COLO668 (cell line): ENCODE data around the gene TF.
"Not testable (repeated sequence)": the region's sequence is repeated elsewhere in the genome, so short reads cannot be mapped to it uniquely, and the experiment has no call there.

Experiments used
- DNase-seq: peaks from one replicate; lab custom pipeline; 2025; ENCODE audit not compliant: unreplicated experiment; lab: John Stamatoyannopoulos, UW

TF gene

DNA sequence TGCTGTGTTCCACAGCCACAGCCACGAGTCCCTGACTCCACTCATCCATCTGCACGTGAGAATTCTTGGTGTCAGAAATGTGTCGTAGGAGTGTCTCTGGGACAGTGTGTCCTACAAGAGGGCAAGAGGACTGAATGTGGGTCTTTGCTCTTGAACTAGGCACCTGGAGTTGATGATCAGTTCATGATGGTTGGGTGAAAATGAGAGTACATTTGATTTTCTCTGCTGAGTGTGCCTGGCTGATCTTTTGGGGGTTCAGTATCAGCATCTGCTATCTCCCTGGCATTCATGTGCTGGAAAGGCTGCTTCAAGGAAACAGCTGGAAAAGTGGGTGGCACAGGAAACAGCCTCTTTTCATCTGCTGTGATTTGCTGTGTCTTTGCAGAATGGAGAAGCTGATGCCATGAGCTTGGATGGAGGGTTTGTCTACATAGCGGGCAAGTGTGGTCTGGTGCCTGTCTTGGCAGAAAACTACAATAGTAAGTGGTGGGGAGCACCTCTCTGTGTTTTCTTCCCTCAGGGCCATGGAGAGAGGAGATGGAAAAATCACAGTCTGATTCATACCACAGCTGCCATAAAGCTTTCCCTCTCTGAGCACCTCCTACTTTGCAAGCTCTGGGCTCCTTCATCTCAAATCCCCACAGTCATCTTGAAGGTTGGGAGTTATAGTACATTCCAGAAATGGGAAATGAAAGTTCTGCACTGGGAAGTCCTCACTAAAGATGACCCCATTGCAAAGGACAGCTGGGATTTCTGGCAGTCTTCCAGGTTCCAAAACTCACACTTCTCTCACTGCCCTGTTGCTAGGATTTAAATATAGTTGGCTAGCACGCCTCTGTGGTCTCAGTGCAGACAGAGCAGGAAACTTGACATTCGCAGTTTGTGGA, 17.8 kb downstream of the TF start:
- no peak for DNase-seq

DNA sequence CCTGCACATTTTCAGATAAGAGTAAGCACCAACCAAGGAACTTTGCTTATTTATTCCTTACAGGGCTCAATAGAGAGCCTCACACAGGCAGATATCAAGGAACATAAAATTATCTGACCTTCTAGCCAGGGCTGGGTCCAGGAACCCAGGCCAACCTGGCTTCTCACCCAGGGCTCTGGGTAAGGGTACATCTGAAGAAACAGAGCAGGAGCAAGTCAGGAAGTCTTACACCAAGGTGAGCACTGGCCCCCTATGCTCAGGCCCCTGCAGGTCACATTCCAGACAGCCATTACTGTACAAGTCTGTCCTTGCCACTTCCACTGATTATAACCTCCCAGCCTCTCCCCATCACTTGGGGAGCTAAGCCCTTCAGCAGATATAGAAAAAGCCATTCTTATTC, 19.1 kb downstream of the TF start:
- DNase-seq, result no peak

DNA sequence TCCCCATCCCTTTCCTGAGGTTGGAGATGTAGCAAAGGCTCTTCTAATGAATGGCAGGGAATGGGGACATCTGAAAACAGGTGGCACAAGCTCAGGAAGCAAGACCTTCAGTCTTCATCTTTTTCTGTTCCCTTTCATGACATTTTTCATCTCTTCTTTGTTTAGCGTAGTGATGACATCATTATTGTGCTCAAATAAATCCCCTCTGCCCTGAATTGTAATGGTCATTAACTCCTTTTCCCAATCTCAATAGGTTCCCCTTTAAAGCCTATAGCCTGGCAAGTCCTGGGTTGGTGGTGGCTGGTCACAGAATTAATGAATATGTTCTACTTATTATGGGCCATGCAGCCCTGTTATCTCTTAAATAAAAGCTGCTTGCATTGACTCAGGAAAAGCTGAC, 21.4 kb downstream of the TF start:
- no peak for DNase-seq

DNA sequence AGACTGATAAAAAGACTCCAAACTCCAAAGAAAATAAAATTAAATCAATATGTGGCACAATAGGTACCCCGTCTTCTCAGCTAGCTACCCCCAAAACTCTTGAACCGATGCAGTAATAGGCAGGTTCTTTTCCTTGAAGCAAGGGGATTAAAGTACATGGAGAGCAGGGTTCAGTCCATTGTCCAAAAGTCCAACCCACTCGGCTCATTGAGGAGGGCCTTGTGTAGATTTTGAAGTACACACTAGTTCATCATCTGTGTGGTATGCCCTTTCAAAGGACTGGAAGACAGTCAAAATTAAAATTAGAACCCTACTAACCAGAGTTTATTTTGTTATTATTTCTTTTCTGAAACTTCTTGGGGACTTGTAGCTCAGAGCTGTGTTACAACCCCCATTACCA, 23.3 kb downstream of the TF start:
- no peak for DNase-seq

DNA sequence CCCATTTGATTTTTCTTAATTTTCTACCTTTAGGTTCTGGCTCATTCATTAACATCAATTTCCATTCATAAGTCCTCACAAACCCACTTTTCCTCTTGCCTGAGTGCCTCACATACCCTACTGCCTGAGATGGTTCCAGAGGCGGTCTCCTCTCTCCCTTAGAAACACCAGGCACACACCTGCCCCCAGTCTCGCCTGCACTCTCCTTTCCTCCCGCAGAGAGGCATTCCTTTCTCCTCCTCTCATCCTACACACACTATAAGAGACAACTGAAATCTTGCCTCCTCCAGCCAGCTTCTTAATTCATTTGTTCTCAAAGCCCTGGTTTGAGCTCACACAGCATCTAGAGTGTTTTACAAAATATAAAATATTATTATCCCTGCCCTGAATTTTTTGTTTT, 27.5 kb downstream of the TF start:
- DNase-seq, result no peak

DNA sequence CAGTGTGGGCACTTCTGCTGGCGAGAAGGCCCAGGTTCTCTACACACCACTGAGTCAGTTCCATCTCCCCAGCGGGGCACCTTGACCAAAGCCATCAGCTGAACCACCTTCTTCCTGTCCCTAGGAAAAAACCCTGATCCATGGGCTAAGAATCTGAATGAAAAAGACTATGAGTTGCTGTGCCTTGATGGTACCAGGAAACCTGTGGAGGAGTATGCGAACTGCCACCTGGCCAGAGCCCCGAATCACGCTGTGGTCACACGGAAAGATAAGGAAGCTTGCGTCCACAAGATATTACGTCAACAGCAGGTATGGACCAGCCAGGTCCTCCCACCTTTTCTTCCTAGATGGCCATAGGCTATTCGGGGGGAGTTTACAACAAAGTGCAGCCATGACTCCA, 29.1 kb downstream of the TF start:
- no peak for DNase-seq

DNA sequence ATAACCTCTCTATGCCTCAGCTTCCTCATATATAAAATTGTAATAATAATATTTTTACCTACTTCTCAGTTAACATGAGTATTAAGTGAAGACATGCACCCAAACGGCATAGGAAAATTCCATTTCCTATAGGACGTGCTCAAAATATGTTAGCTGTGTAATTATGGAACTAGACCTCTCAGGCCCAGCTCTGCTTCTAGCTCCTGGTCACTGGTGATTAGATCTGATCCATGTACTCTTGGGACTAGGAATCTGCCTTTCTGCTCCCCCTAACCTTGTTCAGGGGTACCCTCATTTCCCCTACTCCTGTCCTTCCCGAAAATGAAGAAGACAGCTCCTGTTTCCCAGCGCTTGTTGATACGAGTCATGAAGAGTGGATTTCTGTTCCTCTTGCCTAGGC, 29.6 kb downstream of the TF start:
- no peak for DNase-seq

DNA sequence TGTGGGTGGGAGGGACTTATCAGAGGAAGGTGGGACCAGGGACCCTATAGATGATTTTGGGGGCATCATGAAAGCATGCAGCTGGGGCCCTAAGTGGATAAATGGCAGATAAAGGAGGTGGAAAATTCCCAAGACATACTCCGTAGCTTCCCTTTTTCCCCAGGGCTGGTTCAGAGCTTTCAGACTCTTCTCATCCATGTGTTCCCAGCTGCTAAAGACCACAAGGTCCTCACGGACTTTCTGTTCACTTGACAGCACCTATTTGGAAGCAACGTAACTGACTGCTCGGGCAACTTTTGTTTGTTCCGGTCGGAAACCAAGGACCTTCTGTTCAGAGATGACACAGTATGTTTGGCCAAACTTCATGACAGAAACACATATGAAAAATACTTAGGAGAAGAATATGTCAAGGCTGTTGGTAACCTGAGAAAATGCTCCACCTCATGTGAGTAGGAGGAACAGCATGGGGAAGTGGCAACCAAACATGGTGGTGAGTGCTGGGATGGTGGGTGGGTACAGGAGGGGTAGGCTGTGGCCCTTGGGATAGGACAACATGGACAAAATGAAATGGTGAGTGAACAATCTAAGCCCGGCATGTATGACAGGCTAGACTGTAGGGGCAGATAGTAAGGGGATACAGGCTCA, 30.7 kb downstream of the TF start:
- DNase-seq, result no peak

DNA sequence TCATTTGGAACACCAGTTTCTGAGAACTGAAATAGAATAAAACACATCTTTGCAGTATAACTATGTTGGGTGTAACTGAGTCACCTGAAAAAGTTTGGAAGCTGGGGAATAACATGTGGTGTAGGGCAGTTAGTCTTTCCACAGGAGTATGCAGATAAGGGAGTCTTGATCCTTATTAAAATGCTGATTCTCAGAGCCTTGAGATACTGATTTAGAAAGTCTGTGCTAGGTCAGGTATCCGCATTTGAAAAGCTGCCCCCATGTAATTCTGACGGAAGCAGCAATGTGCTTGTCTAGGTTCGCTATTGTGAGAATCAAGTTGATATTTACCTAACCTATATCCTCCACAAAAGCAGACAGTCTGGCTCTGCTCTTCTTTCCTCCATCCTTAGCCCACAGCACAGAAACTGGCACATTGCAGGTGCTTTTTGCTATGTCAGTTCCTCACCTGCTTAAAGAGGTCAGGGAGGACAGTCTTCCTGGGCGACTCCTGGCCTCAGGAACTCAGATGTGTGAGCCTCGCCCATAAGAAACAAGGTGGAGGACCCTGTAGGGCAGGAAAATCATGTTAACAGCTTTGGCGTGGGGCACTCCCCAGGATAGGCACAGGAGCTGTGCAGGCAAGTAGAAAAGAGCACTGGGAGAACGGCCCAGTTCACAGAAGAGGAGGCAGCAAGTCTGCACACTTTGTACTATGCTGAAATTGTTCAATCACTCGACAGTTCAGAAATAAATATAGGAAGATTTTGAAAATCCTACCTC, 31.8 kb downstream of the TF start:
- DNase-seq, result no peak

DNA sequence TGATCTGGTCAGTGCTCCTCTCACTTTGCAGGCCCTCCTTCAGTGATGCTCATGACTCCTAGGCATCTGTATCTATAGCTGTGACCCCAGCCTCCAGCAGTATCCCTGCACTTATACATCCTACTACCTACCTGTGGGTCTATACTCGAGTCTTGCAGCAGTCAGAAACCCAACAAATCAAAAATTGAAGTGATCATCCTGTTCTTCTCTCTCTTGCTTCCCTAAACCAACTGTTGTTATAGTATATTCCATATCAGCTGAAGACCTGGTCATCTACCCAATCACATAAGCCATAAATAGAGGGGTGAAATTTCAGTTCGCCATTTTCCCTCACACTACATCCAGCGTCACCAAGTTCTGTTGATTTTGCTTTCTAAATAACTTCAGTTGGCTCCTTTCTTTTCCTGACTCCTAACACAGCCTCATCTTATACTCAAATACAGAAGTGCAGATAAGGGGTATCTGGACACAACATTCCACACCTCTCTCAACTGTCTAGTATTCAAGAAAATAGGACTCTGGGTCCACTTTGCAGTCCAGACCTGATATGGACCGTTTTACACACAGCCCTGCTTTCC, 33.5 kb downstream of the TF start:
- DNase-seq, result no peak

DNA sequence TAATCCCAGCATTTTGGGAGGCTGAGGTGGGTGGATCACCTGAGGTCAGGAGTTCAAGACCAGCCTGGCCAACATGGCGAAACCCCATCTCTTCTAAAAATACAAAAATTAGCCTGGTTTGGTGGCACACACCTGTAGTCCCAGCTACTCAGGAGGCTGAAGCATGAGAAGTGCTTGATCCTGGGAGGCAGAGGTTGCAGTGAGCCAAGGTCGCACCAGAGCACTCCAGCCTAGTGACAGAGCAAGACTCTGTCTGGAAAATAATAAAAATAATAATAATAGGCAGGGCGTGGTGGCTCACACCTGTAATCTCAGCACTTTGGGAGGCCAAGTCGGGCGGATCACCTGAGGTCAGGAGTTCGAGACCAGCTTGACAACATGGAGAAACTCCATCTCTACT, 34.6 kb downstream of the TF start:
- DNase-seq, result not testable (repeated sequence)

DNA sequence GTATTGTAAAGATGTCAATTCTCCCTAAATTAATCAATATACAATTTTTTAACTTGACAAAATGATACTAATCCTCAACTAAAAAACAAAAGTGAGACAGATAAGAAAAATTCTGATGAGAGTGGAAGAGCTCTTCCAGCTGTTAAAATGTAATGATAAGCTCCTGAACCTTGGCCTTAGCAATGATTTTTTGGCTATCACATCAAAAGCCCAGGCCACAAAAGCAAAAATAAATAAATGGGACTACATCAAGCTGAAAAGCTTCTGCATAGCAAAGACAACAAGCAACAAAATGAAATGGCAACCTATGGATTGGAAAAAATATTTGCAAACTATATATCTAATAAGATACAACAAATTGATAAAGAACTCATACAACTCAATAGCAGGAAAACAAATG, 35.4 kb downstream of the TF start:
- DNase-seq, result no peak

DNA sequence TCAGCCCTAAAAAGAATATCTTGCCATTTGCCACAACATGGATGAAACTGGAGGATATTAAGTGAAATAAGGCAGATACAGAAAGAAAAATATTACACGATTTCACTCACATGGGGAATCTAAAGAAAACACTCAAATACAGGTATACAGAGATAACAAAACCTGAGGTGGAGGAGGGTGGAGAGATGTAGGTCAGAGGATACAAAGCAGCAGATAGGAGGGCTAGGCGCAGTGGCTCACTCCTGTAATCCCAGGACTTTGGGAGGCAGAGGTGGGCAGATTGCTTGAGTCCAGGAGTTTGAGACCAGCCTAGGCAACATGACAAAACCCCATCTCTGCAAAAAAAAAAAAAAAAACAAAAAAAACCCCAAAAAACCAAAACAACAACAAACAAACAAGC, 36.3 kb downstream of the TF start:
- DNase-seq, result no peak

DNA sequence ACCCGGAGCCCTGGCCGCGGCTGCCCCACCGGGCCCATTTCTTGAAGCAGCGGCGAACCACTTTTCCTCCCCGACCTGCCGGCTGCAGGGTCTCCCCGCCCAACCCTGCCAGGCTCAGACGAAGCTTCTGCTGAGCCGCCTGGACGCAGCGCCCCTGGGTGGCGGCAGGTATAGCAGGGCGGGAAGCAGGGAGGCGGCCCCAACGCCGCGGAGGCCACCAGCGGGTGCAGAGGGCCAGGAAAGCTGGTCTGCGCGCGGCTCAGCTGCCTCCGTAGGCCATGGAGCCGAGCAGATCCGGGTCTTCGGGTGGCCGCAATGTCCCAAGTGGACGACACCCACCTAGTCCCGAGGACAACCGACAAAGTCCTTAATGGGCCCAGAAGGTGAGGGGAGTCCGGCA, 37.6 kb downstream of the TF start:
- DNase-seq, result no peak

DNA sequence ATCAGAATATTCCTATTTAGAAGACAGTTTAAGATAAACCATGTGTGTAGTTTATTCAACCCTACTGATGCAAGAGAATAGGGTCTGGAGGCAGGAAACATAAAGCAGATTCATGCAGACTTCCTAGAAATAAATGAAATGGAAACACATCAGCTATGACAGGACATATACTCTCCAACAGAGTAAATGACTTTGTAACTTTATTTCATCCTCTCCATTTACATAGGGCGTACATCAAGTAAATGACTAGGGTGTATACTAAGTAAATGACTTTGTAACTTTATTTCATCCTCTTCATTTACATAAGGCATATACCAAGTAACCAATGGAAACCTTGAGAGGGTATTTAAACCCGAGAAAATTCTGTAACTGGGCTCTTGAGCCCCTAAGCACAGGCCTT, 41.8 kb downstream of the TF start:
- no peak for DNase-seq

DNA sequence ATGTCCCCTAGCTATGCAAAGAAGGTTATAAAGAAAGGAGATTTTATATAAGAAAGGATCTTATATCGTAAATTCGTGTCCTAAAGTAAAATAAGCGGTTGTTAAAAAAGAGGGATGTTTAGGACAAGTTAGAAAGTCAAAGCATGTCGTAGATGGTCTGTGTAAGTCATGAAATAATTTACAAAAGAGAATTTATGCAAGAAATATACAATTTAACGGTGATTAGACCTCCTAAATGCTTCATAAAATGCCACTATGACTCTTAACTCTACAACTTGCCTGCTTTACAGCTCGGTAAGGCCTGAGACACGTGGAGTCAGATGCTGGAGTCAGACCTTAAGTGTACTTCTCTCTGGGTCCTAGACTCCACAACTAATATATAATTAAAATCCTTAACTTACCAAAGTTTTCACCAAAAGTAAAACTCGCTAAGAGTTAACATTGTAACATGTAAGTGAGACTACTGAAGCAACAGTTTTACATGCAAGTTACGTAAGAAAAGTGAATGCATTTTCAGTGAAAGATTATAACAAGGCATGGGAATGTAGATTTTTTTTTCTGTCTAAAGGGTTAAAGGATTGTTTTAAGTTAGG, 46.1 kb downstream of the TF start:
- DNase-seq, result no peak

DNA sequence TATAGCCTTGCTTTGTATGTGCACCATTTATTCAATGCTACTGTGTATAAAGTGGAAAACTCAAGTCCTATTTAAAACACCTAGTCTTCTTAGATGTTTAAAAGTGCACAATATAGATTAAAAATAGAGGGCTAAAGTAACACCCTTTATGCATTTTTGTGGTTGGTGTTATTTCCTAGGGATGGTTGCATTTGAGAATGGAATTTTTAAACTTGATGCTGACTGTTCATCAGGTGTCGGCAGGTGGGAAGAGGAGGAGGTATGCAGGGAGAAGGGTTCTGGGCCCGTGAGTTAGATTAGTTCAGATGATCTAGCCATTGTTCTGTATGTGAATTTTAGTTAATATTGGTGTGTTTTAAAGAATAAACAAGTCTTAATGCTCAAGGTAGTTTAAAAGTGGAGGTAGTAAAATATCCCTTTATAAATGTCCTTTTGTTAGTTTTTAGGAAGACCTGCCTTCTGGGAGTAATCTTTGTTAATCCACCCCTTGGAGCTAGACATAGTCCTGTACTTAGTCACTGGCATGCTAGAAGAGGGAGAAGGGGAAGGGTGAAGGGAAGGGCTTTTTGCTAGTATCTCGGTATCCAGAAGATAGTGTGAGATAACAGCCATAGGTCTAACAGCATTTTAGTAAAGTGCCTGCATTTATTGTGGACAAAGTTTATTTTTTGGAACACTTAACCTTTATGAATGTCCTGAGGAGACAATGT, 51.4 kb downstream of the TF start:
- DNase-seq, result no peak

DNA sequence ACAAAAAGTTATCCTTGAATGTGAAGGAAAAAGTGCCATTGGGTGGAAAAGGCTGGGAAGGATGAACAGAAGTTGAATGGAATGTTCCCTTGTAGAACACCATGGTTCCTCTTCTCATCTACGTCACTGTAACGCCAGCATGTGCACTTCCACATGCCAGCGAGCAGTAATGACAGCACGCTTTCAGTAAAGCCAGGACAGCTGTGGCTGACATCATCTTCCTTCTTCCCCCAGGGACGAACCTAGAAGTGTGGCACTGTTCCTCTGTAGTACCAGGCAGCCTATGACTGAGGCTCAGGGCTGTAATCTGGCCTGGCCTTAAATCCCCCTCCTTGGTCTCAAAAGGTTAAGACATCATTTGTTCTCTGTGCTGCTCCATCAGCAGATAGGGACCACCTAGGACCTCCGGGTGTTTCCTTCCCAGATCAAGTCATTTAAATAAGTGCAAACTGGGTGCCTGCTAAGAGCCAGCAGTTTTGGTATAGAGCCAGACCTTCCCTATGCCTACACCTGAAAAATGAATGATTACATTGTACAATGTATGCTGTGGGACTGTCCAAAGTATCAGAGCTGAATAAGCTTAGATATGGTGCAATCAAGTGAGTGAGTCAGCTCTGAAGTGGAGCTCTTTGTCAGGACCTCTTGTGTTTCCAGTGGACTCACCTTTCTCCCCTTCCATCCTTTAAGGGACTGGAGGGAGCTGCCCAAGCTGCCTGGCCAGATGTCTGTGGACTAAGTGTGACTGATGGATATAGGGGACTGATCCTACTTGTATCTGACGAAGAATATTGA, 53.8 kb downstream of the TF start:
- DNase-seq, result no peak

DNA sequence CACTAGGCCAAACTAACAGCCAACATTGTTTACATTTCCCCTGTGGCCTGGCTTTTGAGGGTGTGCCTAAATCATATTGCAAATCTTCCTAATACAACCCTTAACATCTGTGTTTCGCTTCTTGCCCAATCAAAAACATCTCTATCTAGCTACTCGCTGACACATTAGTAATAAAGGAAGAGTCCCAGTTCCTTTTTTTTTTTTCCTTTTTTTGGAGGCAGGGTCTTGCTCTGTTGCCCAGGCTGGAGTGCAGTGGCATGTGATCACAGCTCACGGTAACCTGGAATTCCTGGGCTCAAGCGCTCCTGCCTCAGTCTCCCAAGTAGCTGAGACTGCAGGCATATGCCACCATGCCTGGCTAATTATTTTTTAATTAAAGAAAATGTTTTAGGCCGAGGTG, 57.3 kb downstream of the TF start:
- DNase-seq, result no peak

DNA sequence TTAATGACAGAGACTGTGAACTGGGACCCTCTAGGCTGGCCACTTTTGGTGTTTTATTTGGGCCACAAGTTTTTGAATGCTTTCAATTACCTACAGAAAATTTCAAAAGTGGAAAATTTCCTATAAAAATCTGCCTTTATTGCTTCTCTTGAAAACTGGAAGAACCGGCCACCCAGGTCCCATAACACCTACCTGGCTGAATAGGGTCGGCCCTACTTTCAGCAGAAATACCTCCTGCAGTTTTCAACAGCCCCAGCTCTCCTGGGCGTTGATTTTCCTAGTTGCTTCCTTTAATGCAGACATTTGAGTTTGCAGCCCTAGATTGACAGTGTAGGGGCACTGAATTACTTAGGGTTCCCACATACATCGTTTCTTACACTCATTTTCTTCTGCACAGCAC, 58.7 kb downstream of the TF start:
- no peak for DNase-seq
